T-helper 2 cell treated with Interferon-gamma antibody and Interleukin-4, amounts not matched to agents 100 ng/mL and 5 ng/mL, for 36 hours (primary cell): ENCODE data around the gene NAA80. TPM values are rescaled to one million over a fixed set of nuclear protein-coding genes. Genes with fewer than 3 reads are reported as not detected.
"Not testable (repeated sequence)": the region's sequence is repeated elsewhere in the genome, so short reads cannot be mapped to it uniquely, and the experiment has no call there.

Experiments
- intact Hi-C: fragments of 100-400 bp; cut with micrococcal nuclease; formaldehyde crosslinking; loops from one replicate; pipeline ENCODE4 v1.15.1; 2023
- total RNA-seq: library from RNA; stranded (reverse); gene quantifications from 2 replicates; pipeline ENCODE4 v1.2.3, GENCODE V29; 2022

Gene NAA80
- total RNA-seq, 1 donor from 2014 or later, result 29.0 TPM

- intact Hi-C loops, result loop anchor here (1.0 kb wide), 5 partner anchors 13 to 152 kb away; no protein-coding TSS in a partner anchor
Observed at GRCh38 chr3:50272911-50273688, 26.1 kb downstream of the NAA80 start.

DNA sequence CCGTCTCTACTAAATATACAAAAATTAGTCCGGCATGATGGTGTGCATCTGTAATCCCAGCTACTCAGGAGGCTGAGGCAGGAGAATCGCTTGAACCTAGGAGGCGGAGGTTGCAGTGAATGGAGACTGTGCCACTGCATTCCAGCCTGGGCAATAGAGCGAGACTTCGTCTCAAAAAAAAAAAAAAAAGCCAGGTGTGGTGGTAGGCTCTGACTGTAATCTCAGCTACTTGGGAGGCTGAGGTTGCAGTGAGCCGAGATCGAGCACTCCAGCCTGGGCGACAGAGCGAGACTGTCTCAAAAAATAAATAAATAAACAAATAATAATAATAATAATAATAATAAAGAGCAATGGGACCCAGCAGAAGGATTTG, 26.7 kb downstream of the NAA80 start:
- intact Hi-C loops, result not testable (repeated sequence)

DNA sequence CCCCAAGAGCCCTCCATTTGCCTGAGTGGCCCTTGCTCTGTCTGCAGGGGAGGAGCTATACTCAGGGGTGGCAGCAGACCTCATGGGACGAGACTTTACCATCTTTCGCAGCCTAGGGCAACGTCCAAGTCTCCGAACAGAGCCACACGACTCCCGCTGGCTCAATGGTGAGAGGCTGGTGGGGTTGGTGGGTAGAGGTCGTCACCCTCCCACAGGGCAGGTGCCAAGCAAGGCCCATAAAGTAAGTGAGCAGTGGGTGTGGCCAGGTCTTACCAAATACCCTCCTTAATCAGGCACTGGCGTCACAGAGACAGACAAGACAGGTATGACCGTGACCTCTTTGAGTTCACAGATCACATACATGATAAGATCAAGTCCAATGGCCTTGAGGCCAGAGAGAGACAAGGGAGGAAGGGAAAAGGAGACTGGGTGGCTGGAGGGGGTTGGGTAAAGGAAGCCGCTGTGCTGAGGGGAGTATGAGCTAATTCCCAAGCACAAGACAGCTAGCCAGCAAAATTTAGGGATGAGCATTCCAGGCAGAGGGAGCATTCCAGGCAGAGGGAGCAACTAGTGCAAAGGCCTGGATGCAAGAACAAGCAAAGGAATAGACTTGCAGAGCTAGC, 27.8 kb downstream of the NAA80 start:
- intact Hi-C loops, result no loop called here

GRCh38 chr3:50270422-50271224, 28.6 kb downstream of the NAA80 start:
- intact Hi-C loops, result no loop called here

DNA sequence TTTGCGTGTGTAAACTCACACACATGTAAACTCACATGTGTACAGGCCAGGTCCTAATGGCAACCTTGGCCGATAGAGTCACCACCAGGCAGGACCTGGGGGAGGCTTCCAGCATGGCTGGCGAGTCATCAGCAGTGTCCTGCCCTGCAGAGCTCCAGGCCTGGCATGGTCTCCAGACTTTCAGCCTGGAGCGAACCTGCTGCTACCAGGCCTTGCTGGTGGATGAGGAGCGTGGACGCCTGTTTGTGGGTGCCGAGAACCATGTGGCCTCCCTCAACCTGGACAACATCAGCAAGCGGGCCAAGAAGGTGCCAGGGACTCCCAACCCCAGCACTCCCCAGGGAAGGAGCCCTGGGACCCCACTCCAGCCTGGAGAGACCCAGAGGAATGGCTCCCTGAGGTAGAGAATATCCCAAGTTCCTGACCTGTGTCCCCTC, 29.2 kb downstream of the NAA80 start:
- intact Hi-C loops, result no loop called here

DNA sequence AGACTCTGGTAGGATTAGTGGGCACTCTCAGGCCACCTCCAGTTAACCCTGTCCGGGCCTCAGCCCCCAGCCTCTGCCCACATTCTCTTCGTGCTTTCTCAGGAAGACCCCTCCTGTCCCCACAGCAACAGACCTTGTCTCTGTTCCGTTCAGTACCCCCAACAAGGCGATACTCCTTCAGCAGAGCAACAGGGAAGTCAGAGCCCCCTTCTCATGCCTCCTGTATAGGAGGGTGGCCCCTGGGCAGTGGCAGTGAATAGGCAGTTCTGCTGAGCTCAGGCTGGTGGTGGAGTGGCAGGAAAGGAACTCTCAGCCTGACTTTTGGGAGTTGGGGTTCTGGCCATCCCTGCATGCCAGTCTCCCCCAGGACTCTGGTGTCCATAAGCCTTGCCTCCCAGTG, 29.7 kb downstream of the NAA80 start:
- intact Hi-C loops, result no loop called here

GRCh38 chr3:50268703-50269451, 30.3 kb downstream of the NAA80 start, which contains the start of gene SEMA3B:
TSS of gene SEMA3B (plus strand) at chr3:50269147. CDS start at chr3:50269241, 94 bp downstream.
- intact Hi-C loops, result no loop called here

GRCh38 chr3:50268276-50268675, 30.9 kb downstream of the NAA80 start:
- intact Hi-C loops, result no loop called here

- intact Hi-C loops, result no loop called here
Observed at GRCh38 chr3:50267280-50267913, 31.8 kb downstream of the NAA80 start.

GRCh38 chr3:50266836-50267235, 32.4 kb downstream of the NAA80 start:
- intact Hi-C loops, result no loop called here

DNA sequence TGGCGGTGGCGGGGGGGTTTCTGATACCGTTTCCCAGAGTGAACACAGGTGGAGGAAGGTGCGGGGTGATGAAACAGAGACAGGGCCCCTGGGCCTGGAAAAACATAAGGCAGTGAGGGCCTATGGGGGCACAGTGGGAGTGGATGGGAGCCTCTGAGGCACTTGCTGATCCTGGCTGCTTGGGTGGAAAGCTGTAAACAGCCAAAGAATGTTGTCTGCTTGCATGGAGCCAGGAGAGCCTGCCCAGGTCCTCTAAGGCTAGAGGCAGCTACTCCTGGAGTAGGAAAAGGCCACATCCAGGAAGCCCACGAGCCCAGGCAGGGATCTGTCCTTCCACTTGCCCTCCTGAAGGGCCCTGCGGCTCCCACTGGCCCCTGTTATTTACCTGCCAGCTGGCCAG, 33.2 kb downstream of the NAA80 start:
- intact Hi-C loops, result no loop called here

DNA sequence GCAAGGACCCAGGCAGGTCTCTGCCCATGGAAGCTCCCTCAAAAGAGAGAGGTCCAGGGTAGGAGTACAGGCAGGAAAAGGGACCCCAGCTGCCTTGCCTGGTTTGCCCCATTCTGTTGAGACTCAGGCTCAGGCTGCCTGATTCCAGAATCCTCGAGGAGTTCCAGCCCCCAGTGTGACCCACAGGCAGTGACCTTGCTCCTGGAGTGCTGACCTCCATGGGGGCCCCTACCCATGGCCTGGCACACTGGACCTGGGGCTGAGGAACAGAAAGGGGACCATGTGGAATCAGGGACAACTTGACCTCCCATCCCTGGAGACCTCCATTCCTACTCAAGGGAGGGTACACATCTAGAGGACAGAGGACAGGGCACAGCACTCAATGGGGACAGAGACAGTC, 33.6 kb downstream of the NAA80 start:
- intact Hi-C loops, result no loop called here

GRCh38 chr3:50264964-50265485, 34.2 kb downstream of the NAA80 start:
- intact Hi-C loops, result no loop called here

DNA sequence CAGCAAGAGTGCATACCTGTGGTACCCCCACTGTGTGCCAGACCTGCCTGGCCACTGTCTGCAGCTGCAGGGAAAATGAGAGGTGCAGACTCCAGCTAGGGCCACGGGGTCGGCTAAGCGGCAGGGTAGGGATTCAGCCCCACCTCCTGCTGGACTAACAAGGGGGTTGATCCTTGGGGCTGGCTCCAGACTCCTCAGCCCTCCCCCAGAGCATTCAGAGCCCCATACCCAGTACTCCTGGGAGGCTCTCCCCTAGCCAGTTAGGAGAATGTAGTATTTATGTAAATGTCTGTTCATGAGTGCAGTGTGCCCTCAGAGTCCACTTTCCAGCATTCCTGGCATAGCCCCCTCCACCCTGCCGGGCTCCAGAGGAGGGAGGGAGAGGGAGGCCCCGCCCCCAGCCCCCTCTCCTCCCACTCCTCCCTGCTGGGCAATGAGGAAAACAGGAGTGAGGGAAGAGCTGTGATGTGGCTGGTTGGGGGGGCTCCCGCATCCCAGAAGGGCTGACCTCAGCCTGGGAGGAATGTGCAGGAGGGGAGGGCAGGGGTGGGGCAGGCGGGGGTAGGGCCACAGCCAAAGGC, 34.7 kb downstream of the NAA80 start:
- intact Hi-C loops, result no loop called here

- intact Hi-C loops, result no loop called here
Observed at GRCh38 chr3:50263478-50264382, 35.5 kb downstream of the NAA80 start.

DNA sequence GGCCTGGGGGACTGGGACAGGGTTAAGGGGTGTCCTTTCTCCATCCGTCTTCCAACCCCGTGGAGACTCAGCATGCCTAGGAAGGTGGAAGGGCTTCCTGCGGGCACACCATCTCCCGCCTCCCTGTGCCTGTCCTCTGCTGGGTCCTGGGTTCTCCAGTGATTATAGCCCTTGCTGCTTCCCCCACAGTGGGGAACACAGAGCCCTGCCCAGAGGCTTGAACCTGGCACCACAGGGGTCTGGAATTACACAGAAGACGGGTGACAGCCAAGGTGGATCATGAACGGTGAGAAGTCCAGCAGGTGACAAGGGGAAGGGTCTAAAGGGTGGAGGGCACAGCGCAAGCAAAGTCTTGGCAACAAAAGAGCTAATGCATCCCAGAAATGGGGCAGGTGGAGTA, 36.4 kb downstream of the NAA80 start:
- intact Hi-C loops, result no loop called here

DNA sequence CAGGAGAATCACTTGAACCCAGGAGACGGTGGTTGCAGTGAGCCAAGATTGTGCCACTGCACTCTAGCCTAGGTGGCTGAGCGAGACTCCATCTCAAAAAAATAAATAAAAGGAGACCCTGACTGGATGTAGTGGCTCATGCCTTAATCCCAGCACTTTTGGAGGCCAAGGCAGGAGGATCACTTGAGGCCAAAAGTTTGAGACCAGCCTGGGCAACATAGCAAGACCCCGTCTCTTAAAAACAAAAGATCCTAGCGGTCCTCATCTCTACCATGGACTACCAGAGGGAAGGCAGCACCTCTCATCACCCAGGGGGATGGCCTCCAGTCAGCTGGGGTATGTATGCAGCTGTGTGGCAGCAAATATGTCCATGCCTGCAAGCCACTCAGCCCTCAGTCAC, 37.0 kb downstream of the NAA80 start:
- intact Hi-C loops, result not testable (repeated sequence)

- intact Hi-C loops, result no loop called here
Observed at GRCh38 chr3:50261505-50261904, 37.7 kb downstream of the NAA80 start.

DNA sequence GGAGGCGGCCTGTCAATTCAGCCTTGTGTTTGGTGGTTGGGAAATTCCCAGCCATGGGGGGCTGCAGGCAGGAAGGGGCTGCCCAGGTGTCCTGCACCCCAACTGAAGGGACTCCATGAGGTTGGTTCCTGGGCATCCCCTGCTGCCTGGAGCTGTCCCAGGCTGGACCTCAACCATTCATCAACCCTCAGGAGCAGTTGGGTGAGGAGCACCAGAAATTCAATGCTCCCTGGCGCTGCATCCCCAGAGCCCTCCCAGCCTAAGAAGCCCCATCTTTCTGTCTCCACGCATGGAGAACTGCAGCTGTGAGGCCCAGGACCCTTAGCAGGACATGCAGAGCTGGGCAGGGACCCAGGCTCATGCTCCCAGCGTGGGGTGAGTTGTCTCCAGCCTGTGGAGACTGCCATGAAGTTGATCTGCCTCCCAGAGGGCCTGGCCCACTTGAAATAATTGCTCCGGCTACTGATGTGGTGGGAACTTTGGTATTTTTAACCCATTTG, 38.2 kb downstream of the NAA80 start:
- intact Hi-C loops, result loop anchor here (1.0 kb wide), 4 partner anchors 12 to 34 kb away; partner anchors contain the start of gene IFRD2
